ENCODE data around the gene LENG9. TPM values are rescaled to one million over a fixed set of nuclear protein-coding genes. Genes with fewer than 3 reads are reported as not detected.

LENG9 gene
- total RNA-seq, 1 donor, result 4.9 TPM

- DNase-seq (ENCODE audit: low read depth), result no peak
- TF ChIP-seq, protein P1, sequence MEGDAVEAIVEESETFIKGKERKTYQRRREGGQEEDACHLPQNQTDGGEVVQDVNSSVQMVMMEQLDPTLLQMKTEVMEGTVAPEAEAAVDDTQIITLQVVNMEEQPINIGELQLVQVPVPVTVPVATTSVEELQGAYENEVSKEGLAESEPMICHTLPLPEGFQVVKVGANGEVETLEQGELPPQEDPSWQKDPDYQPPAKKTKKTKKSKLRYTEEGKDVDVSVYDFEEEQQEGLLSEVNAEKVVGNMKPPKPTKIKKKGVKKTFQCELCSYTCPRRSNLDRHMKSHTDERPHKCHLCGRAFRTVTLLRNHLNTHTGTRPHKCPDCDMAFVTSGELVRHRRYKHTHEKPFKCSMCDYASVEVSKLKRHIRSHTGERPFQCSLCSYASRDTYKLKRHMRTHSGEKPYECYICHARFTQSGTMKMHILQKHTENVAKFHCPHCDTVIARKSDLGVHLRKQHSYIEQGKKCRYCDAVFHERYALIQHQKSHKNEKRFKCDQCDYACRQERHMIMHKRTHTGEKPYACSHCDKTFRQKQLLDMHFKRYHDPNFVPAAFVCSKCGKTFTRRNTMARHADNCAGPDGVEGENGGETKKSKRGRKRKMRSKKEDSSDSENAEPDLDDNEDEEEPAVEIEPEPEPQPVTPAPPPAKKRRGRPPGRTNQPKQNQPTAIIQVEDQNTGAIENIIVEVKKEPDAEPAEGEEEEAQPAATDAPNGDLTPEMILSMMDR (IDR thresholded peaks at IDR 0.05; ENCODE audit: insufficient read depth, low read length), result no peak
- H3K4me3 ChIP-seq (ENCODE audit: low read depth, low read length), result no peak overlapping the region
Observed at GRCh38 chr19:54456423-54457373, 6.9 kb downstream of the LENG9 start.

DNA sequence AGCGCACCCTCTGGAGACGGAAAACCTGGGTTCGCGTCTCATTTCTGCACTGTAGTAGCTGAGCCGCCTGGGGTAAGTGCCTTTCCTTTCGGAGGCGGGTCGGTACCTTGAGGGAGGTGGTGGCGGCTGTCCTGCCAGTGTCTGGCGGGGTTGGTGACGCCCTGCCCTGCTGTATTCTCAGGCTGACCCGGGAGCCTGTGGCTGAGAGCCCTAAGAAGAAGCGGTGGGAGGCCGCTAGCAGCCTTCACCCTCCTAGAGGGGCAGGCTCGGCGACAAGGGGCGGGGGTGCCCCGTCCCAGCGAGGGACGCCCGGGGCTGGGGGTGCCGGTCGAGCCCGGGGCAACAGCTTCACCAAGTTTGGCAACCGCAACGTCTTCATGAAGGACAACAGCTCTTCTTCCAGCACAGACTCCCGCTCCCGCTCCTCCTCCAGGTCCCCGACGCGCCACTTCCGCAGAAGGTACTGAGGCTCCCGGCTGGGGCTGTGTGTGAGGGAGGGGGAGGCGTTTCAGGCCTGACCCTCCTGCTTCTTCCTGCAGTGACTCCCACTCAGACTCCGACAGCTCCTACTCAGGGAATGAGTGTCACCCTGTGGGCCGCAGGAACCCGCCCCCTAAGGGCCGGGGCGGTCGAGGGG, 7.7 kb downstream of the LENG9 start:
- H3K4me3 ChIP-seq (ENCODE audit: low read depth, low read length), result no peak overlapping the region
- no peak for DNase-seq (ENCODE audit: low read depth)
- TF ChIP-seq, protein P1 (IDR thresholded peaks at IDR 0.05; ENCODE audit: insufficient read depth, low read length), result no peak

DNA sequence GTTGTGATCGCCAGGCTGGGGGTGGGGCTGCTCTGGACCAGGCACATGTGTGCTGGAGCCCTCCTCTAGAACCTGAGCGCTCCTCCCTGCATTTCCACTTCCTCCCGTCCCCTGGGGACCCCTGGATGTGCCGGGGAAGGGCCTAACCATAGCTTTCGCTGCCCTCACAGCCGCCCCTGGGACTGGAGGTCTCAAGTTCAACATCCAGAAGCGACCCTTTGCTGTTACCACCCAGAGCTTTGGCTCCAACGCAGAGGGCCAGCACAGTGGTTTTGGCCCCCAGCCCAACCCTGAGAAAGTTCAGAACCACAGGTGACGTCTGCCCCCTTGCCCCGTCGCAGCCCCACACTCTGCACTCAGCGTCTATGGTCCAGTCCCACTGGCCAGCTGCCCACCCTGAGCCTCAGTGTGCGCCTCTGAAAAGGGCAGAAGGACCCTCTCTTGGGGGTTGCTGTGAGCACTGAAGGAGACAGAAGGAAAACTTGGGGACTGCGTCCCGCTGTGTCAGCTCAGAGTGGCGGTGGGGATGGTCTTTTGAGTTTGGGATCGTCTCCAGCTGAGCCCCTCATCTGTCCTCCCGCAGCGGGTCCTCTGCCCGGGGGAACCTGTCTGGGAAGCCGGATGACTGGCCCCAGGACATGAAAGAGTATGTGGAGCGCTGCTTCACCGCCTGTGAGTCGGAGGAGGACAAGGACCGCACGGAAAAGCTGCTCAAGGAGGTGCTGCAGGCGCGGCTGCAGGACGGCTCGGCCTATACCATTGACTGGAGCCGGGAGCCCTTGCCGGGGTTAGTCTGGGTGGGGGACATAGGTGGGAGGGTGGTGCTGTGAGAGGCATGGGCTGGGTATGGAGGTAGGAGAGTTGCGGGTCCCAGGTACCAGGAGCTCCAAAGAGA, 8.6 kb downstream of the LENG9 start:
- H3K4me3 ChIP-seq (ENCODE audit: low read depth, low read length), result no peak overlapping the region
- no peak for DNase-seq (ENCODE audit: low read depth)
- TF ChIP-seq, protein P1 (IDR thresholded peaks at IDR 0.05; ENCODE audit: insufficient read depth, low read length), result no peak

- TF ChIP-seq, protein P1 (IDR thresholded peaks at IDR 0.05; ENCODE audit: insufficient read depth, low read length), result no peak
- H3K4me3 ChIP-seq (ENCODE audit: low read depth, low read length), result no peak overlapping the region
- DNase-seq (ENCODE audit: low read depth), result no peak
Observed at GRCh38 chr19:54453921-54454780, 9.4 kb downstream of the LENG9 start.

- TF ChIP-seq, protein P1 (IDR thresholded peaks at IDR 0.05; ENCODE audit: insufficient read depth, low read length), result no peak
- no peak overlapping the region for H3K4me3 ChIP-seq (ENCODE audit: low read depth, low read length)
- DNase-seq (ENCODE audit: low read depth), result no peak
Observed at GRCh38 chr19:54452626-54453025, 11.0 kb downstream of the LENG9 start.
